CD8-positive, alpha-beta memory T cell (primary cell): Measurements from ENCODE around the gene ZNF335. TPM values are rescaled to one million over a fixed set of nuclear protein-coding genes. Genes with fewer than 3 reads are reported as not detected.
A peak's percentile ranks its signal among the peaks of the same experiment; 100 is the strongest.
"Not testable (repeated sequence)": the region's sequence is repeated elsewhere in the genome, so short reads cannot be mapped to it uniquely, and the experiment has no call there.

ENCODE experiments used
- CTCF ChIA-PET: fragments of 350-600 bp; sonication (Branson Sonifier 250); formaldehyde crosslinking; loops from one replicate; lab custom pipeline; 2021; ENCODE audit warnings: antibody characterized with exemption; lab: Charles Lee
- POLR2A ChIA-PET: fragments of 350-600 bp; sonication (Branson Sonifier 250); formaldehyde crosslinking; loops from one replicate; lab custom pipeline; 2021; ENCODE audit warnings: antibody characterized with exemption; lab: Charles Lee
- DNase-seq, 5 donors: peaks; one replicate each; pipeline versions ENCODE4 v3.0.0 to v3.0.0-alpha.2; 2020 to 2022; ENCODE audit warnings: mixed read lengths in 1 of 5
- H3K27ac ChIP-seq: one replicate; pipeline ENCODE4 v1.7.0; 2013; ENCODE audit warnings: low read depth, mild to moderate bottlenecking, low read length, moderate library complexity
- H3K27me3 ChIP-seq: 2 replicates; pipeline ENCODE4 v1.7.0; 2013; ENCODE audit warnings: low read length, mild to moderate bottlenecking; ENCODE audit not compliant: insufficient read depth, poor library complexity, severe bottlenecking
- H3K36me3 ChIP-seq: 2 replicates; pipeline ENCODE4 v1.7.0; 2013; ENCODE audit warnings: mild to moderate bottlenecking, low read length, moderate library complexity; ENCODE audit not compliant: insufficient read depth
- H3K4me1 ChIP-seq: 2 replicates; pipeline ENCODE4 v1.7.0; 2013; ENCODE audit warnings: mild to moderate bottlenecking, low read length, moderate library complexity; ENCODE audit not compliant: insufficient read depth
- H3K4me3 ChIP-seq: 2 replicates; pipeline ENCODE4 v1.7.0; 2013; ENCODE audit warnings: mild to moderate bottlenecking, low read length
- H3K9me3 ChIP-seq: 2 replicates; pipeline ENCODE4 v1.7.0; 2013; ENCODE audit warnings: mild to moderate bottlenecking, low read length
- H3K27ac Mint-ChIP-seq, 8 donors: one replicate each; pipeline ENCODE4 v1.8.0; 2020 to 2021; ENCODE audit warnings: mixed read lengths in 8 of 8, mild to moderate bottlenecking in 6 of 8, inconsistent platforms in 3 of 8, moderate library complexity in 3 of 8
- H3K27me3 Mint-ChIP-seq, 2 donors: one replicate each; pipeline ENCODE4 v1.8.0; 2020 to 2021; ENCODE audit warnings: mixed read lengths in 2 of 2, mild to moderate bottlenecking in 1 of 2, moderate library complexity in 1 of 2
- H3K36me3 Mint-ChIP-seq, 3 donors: one replicate each; pipeline ENCODE4 v1.8.0; 2020 to 2021; ENCODE audit warnings: mixed read lengths in 3 of 3, inconsistent platforms in 1 of 3, mild to moderate bottlenecking in 1 of 3
- H3K4me1 Mint-ChIP-seq, 3 donors: one replicate each; pipeline ENCODE4 v1.8.0; 2020 to 2021; ENCODE audit warnings: mixed read lengths in 3 of 3, inconsistent platforms in 1 of 3, mild to moderate bottlenecking in 1 of 3
- H3K4me3 Mint-ChIP-seq, 7 donors: one replicate each; pipeline ENCODE4 v1.8.0; 2020 to 2021; ENCODE audit warnings: mixed read lengths in 7 of 7, mild to moderate bottlenecking in 6 of 7, moderate library complexity in 4 of 7, inconsistent platforms in 2 of 7
- H3K9me3 Mint-ChIP-seq, 5 donors: one replicate each; pipeline ENCODE4 v1.8.0; 2020 to 2022; ENCODE audit warnings: mixed read lengths in 5 of 5, mild to moderate bottlenecking in 3 of 5, moderate library complexity in 2 of 5, inconsistent platforms in 1 of 5
- polyA plus RNA-seq: library from polyadenylated mRNA; unstranded; fragments of 300-500 nt; fragmentation: Illumina TruSeq; gene quantifications from one replicate; pipeline ENCODE4 v1.2.3, GENCODE V29; 2021
- total RNA-seq, 2 experiments: library from RNA; stranded (reverse); gene quantifications; one replicate each; pipeline ENCODE4 v1.2.3, GENCODE V29; 2021

The ZNF335 gene
- total and polyA plus RNA-seq, 3 experiments from 2014 or later: 14.6 to 38.3 (median 37.5) TPM

- no peaks in the 10 kb centered on the region for H3K9me3 ChIP-seq
- no peak overlapping the region for H3K4me3 Mint-ChIP-seq
- H3K27me3 ChIP-seq: no peaks in the 10 kb centered on the region
- no peaks in the 10 kb centered on the region for H3K4me1 Mint-ChIP-seq
- no peak overlapping the region for H3K27ac ChIP-seq
- ChIA-PET CTCF (interaction anchor here (1.5 kb wide), 2 partner anchors 11 to 12 kb away, joined by 3 to 5 read pairs; partner anchors contain the start of genes CTSA and NEURL2), POLR2A (interaction anchor here (1.1 kb wide), 1 partner anchor 32 kb away, joined by 3 read pairs; no protein-coding TSS in a partner anchor)
- H3K36me3 Mint-ChIP-seq: peaks cover 3 to 21% (median 4%) of the 10 kb centered on the region in 3 donors
- peaks cover 4% of the 10 kb centered on the region for H3K36me3 ChIP-seq
- no peaks in the 10 kb centered on the region for H3K27me3 Mint-ChIP-seq
- no peaks in the 10 kb centered on the region for H3K4me1 ChIP-seq
- no peak for DNase-seq
- no peaks in the 10 kb centered on the region for H3K9me3 Mint-ChIP-seq
- no peak overlapping the region for H3K4me3 ChIP-seq
- H3K27ac Mint-ChIP-seq: no peak overlapping the region
Observed at GRCh38 chr20:45902199-45902701, 69.8 kb downstream of the ZNF335 start.

GRCh38 chr20:45901332-45901731 lies 70.7 kb downstream of the ZNF335 start:
- ChIA-PET CTCF (interaction anchor here (1.5 kb wide), 2 partner anchors 10 to 11 kb away, joined by 3 to 5 read pairs; partner anchors contain the start of genes CTSA and NEURL2), POLR2A (interaction anchor here (1.1 kb wide), 1 partner anchor 32 kb away, joined by 3 read pairs; no protein-coding TSS in a partner anchor)
- H3K27me3 Mint-ChIP-seq, DNase-seq, H3K9me3 ChIP-seq, H3K4me3 Mint-ChIP-seq, H3K27ac ChIP-seq, H3K4me1 Mint-ChIP-seq, H3K27ac Mint-ChIP-seq, H3K4me3 ChIP-seq, H3K27me3 ChIP-seq, H3K36me3 ChIP-seq, H3K4me1 ChIP-seq, H3K9me3 Mint-ChIP-seq: not testable (repeated sequence)
- peaks cover 3 to 28% (median 4%) of the 10 kb centered on the region in 3 donors for H3K36me3 Mint-ChIP-seq

- POLR2A ChIA-PET: no interaction called here
Observed at GRCh38 chr20:45899046-45899835, 72.8 kb downstream of the ZNF335 start.

More at GRCh38 chr20:45899046-45899835, 72.8 kb downstream of the ZNF335 start:
- H3K27ac ChIP-seq: no peak overlapping the region
- no peaks in the 10 kb centered on the region for H3K9me3 ChIP-seq
- DNase-seq: no peak
- no peaks in the 10 kb centered on the region for H3K27me3 Mint-ChIP-seq
- no peak overlapping the region for H3K4me3 ChIP-seq
- peaks cover 4 to 38% (median 4%) of the 10 kb centered on the region in 3 donors for H3K36me3 Mint-ChIP-seq
- H3K9me3 Mint-ChIP-seq: no peaks in the 10 kb centered on the region
- H3K27me3 ChIP-seq: no peaks in the 10 kb centered on the region
- H3K4me1 ChIP-seq: no peaks in the 10 kb centered on the region
- no peak overlapping the region for H3K4me3 Mint-ChIP-seq
- peaks cover 8% of the 10 kb centered on the region for H3K36me3 ChIP-seq
- H3K4me1 Mint-ChIP-seq: peaks cover 0 to 4% (median under 1%) of the 10 kb centered on the region in 3 donors
- peak overlapping the region in 1 of 8 donors; percentile 36 for H3K27ac Mint-ChIP-seq
- CTCF ChIA-PET: no interaction called here

Other genes with a start within 250 kb of the ZNF335 start
- not detected for gene SPINT4, start 249.9 kb downstream of the ZNF335 start, total RNA-seq
- not detected for gene SPINT4, start 249.9 kb downstream of the ZNF335 start, polyA plus RNA-seq
- not detected for gene WFDC3, start 180.3 kb downstream of the ZNF335 start, total RNA-seq
- not detected for gene WFDC3, start 180.3 kb downstream of the ZNF335 start, polyA plus RNA-seq
- 10 to 100 TPM; 33.4 to 37.1 TPM for gene DNTTIP1, start 180.2 kb downstream of the ZNF335 start, total RNA-seq
- 26.8 TPM for gene DNTTIP1, start 180.2 kb downstream of the ZNF335 start, polyA plus RNA-seq
- gene UBE2C, start 159.6 kb downstream of the ZNF335 start, total RNA-seq: 100 to 1,000 TPM; 124 to 130 TPM
- not detected for gene UBE2C, start 159.6 kb downstream of the ZNF335 start, polyA plus RNA-seq
- gene TNNC2, start 144.9 kb downstream of the ZNF335 start, total RNA-seq: not detected
- 0.36 TPM for gene TNNC2, start 144.9 kb downstream of the ZNF335 start, polyA plus RNA-seq
- gene SNX21, start 138.4 kb downstream of the ZNF335 start, total RNA-seq: 1 to 10 TPM; 1.2 to 1.3 TPM
- 3.4 TPM for gene SNX21, start 138.4 kb downstream of the ZNF335 start, polyA plus RNA-seq
- gene ACOT8, start 114.8 kb downstream of the ZNF335 start, total RNA-seq: 10 to 100 TPM; 27.1 to 27.3 TPM
- 41.0 TPM for gene ACOT8, start 114.8 kb downstream of the ZNF335 start, polyA plus RNA-seq
- gene ZSWIM3, start 114.6 kb downstream of the ZNF335 start, total RNA-seq: 1 to 10 TPM; 5.9 to 6.5 TPM
- 2.0 TPM for gene ZSWIM3, start 114.6 kb downstream of the ZNF335 start, polyA plus RNA-seq
- gene ZSWIM1, start 91.0 kb downstream of the ZNF335 start, total RNA-seq: 10 to 100 TPM; 12.3 TPM
- gene ZSWIM1, start 91.0 kb downstream of the ZNF335 start, polyA plus RNA-seq: 2.1 TPM
- gene SPATA25, start 84.6 kb downstream of the ZNF335 start, total RNA-seq: 1 to 10 TPM in 1 of 2 experiments, under 1 TPM in 1; 0.98 to 1.9 TPM
- not detected for gene SPATA25, start 84.6 kb downstream of the ZNF335 start, polyA plus RNA-seq
- 1 to 10 TPM; 2.7 to 2.8 TPM for gene NEURL2, start 81.0 kb downstream of the ZNF335 start, total RNA-seq
- gene NEURL2, start 81.0 kb downstream of the ZNF335 start, polyA plus RNA-seq: 0.94 TPM
- 10 to 100 TPM; 81.1 to 82.1 TPM for gene CTSA, start 80.9 kb downstream of the ZNF335 start, total RNA-seq
- 219 TPM for gene CTSA, start 80.9 kb downstream of the ZNF335 start, polyA plus RNA-seq
- gene PLTP, start 60.0 kb downstream of the ZNF335 start, total RNA-seq: 1 to 10 TPM; 2.5 to 3.2 TPM
- gene PLTP, start 60.0 kb downstream of the ZNF335 start, polyA plus RNA-seq: 0.45 TPM
- gene PCIF1, start 37.5 kb downstream of the ZNF335 start, total RNA-seq: 10 to 100 TPM; 33.6 to 34.1 TPM
- gene PCIF1, start 37.5 kb downstream of the ZNF335 start, polyA plus RNA-seq: 88.0 TPM
- gene MMP9, start 36.7 kb upstream of the ZNF335 start, total RNA-seq: 1 to 10 TPM; 3.9 to 5.0 TPM
- not detected for gene MMP9, start 36.7 kb upstream of the ZNF335 start, polyA plus RNA-seq
- not detected for gene SLC12A5, start 57.0 kb upstream of the ZNF335 start, total RNA-seq
- not detected for gene SLC12A5, start 57.0 kb upstream of the ZNF335 start, polyA plus RNA-seq
- 10 to 100 TPM; 34.9 to 36.9 TPM for gene NCOA5, start 117.8 kb upstream of the ZNF335 start, total RNA-seq
- 28.7 TPM for gene NCOA5, start 117.8 kb upstream of the ZNF335 start, polyA plus RNA-seq
- 1 to 10 TPM; 3.5 to 4.1 TPM for gene CD40, start 146.1 kb upstream of the ZNF335 start, total RNA-seq
- 2.8 TPM for gene CD40, start 146.1 kb upstream of the ZNF335 start, polyA plus RNA-seq